ENCODE results near the gene PRKCH. TPM values are rescaled to one million over a fixed set of nuclear protein-coding genes. Genes with fewer than 3 reads are reported as not detected.

PRKCH gene
- total and polyA plus RNA-seq, 7 experiments from 2014 or later, result 191 to 359 (median 314) TPM

DNA sequence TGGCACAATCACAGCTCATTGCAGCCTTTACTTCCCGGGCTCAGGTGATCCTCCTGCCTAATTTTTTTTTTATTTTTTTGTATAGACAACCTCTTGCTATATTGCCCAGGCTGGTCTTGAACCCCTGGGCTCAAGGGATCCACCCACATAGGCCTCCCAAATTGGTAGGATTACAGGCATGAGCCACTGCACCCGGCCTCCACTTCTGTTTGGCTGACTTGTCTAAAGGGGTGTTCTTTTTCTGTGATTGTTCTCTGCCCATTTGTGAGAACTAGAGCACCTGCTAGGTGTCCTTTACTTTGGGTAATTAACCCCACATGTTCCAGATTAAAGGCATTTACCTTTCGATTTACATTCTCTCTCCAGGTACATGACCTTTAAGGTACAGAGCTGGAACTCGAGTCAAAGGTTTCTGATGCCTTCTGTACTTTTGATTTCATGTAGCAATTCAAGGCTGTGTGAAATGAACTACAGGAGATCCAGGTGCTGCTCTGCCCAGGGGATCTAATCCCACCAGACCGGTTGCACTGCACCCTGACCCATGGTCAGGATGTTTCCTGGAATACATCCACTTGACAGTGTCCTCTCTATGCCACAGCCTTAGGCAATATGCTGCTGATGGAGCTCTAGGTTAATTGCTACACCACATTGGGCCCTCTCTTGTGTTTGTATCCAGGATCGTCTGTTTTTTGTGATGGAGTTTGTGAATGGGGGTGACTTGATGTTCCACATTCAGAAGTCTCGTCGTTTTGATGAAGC is 163.6 kb downstream of the PRKCH start:
- Histone ChIP-seq H3K27ac (ENCODE audit: low read depth, low read length) (no peak overlapping the region), H3K27me3 (ENCODE audit: control insufficient read depth in 2 of 2, insufficient read depth in 2 of 2, low read length in 2 of 2) (no peaks in the 10 kb centered on the region), H3K36me3 (ENCODE audit: control insufficient read depth in 2 of 3, insufficient read depth in 3 of 3, low read length in 3 of 3) (peaks cover 21 to 74% (median 49%) of the 10 kb centered on the region in 3 experiments), H3K4me1 (ENCODE audit: control insufficient read depth in 2 of 2, insufficient read depth in 2 of 2, low read length in 2 of 2) (peaks cover 9 to 25% of the 10 kb centered on the region in 2 donors), H3K4me3 (ENCODE audit: low read length) (no peak overlapping the region), H3K9me3 (ENCODE audit: control insufficient read depth in 2 of 3, low read length in 3 of 3) (no peaks in the 10 kb centered on the region)
- no peak overlapping the region for H3K4me3 Mint-ChIP-seq
- intact Hi-C loops (cut with micrococcal nuclease), result no loop called here
- H3K4me1 Mint-ChIP-seq, result peaks cover 21 to 80% (median 64%) of the 10 kb centered on the region in 7 donors
- POLR2A ChIA-PET, result interaction anchor here (0.5 to 1.3 kb wide), 8 partner anchors 9 to 214 kb away, joined by 3 to 6 read pairs (median 3); no protein-coding TSS in a partner anchor
- H3K9me3 Mint-ChIP-seq, result peaks cover 0 to 5% (median 0%) of the 10 kb centered on the region in 11 donors
- CTCF ChIA-PET, result no interaction called here
- peaks cover 21 to 71% (median 43%) of the 10 kb centered on the region in 5 donors for H3K36me3 Mint-ChIP-seq
- DNase-seq (no peak), ATAC-seq (no peak)
- no peaks in the 10 kb centered on the region for H3K27me3 Mint-ChIP-seq
- peak overlapping the region in 8 of 9 donors; percentile 68 to 99 (median 74) for H3K27ac Mint-ChIP-seq

DNA sequence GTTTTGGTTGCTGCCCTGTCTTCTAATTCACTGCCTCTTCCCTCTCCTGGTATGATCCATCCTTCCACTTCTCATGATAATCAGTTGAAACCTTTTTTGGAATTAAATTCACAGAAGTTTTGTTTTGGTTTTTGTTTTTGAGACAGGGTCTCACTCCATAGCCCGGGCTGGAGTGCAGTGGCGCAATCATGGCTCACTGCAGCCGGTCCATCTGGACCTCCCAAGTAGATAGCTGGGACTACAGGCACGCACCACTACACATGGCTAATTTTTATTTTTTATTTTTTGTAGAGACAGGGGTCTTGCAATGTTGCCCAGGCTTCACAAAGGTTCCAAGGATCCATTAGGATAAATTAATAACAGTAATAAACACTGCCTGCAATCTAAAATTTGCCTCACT is 164.3 kb downstream of the PRKCH start:
- CTCF ChIA-PET, result interaction anchor here (0.5 kb wide), 1 partner anchor 22 kb away, joined by 5 read pairs; no protein-coding TSS in a partner anchor
- no peak for DNase-seq
- no peak for ATAC-seq
- Mint-ChIP-seq H3K36me3 (peaks cover 21 to 75% (median 45%) of the 10 kb centered on the region in 5 donors), H3K27me3 (no peaks in the 10 kb centered on the region), H3K9me3 (peaks cover 0 to 5% (median 0%) of the 10 kb centered on the region in 11 donors), H3K4me1 (peaks cover 18 to 73% (median 58%) of the 10 kb centered on the region in 7 donors), H3K27ac (peak overlapping the region in 8 of 9 donors; percentile 68 to 99 (median 74)), H3K4me3 (peak overlapping the region in 1 of 10 donors; percentile 27)
- Histone ChIP-seq H3K9me3 (ENCODE audit: control insufficient read depth in 2 of 3, low read length in 3 of 3) (no peaks in the 10 kb centered on the region), H3K36me3 (ENCODE audit: control insufficient read depth in 2 of 3, insufficient read depth in 3 of 3, low read length in 3 of 3) (peaks cover 23 to 78% (median 49%) of the 10 kb centered on the region in 3 experiments), H3K4me1 (ENCODE audit: control insufficient read depth in 2 of 2, insufficient read depth in 2 of 2, low read length in 2 of 2) (peaks cover 8 to 18% of the 10 kb centered on the region in 2 donors), H3K4me3 (ENCODE audit: low read length) (no peak overlapping the region), H3K27me3 (ENCODE audit: control insufficient read depth in 2 of 2, insufficient read depth in 2 of 2, low read length in 2 of 2) (no peaks in the 10 kb centered on the region), H3K27ac (ENCODE audit: low read depth, low read length) (no peak overlapping the region)
- POLR2A ChIA-PET, result interaction anchor here (0.7 to 1.1 kb wide), 3 partner anchors 9 to 213 kb away, joined by 3 to 6 read pairs (median 3); no protein-coding TSS in a partner anchor
- intact Hi-C loops (cut with micrococcal nuclease), result no loop called here

DNA sequence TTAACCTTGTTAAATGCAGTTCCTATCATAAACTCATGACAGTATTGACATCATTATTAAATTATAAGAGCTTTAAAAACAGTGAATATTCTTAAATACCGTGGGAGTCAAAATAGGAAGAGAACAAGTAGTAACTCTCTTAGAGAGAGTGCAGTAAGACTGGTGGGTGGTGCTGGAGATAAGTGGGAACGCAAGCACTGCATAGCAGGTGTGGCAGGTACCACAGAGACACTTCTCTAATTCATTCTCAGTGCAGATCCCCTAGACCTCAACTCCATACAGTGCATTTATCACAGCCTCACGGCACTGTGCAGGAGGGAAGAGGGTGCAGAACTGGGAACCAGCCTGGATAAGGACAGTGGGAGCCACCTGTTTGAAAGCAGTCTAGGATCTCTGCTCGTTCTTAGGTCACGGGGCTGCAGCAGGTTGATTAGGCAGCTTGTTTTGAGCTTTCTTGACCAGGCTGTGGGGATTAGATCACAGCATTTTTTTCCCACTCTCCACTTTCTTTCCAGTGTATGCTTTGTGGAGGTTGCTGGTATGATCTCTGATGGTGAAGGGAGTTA is 165.6 kb downstream of the PRKCH start:
- H3K36me3 Mint-ChIP-seq, result peaks cover 21 to 65% (median 41%) of the 10 kb centered on the region in 5 donors
- no peak for ATAC-seq
- CTCF ChIA-PET, result interaction anchor here (1.4 kb wide), 1 partner anchor 13 kb away, joined by 3 read pairs; no protein-coding TSS in a partner anchor
- no peak for DNase-seq
- no peak overlapping the region for H3K4me3 ChIP-seq (ENCODE audit: low read length)
- no peaks in the 10 kb centered on the region for H3K27me3 Mint-ChIP-seq
- no peaks in the 10 kb centered on the region for H3K27me3 ChIP-seq (ENCODE audit: control insufficient read depth in 2 of 2, insufficient read depth in 2 of 2, low read length in 2 of 2)
- peak overlapping the region in 8 of 9 donors; percentile 14 to 86 (median 64) for H3K27ac Mint-ChIP-seq
- intact Hi-C loops (cut with micrococcal nuclease), result no loop called here
- POLR2A ChIA-PET, result interaction anchor here (2.2 kb wide), 1 partner anchor 9 kb away, joined by 6 read pairs; no protein-coding TSS in a partner anchor
- H3K9me3 Mint-ChIP-seq, result peaks cover 0 to 2% (median 0%) of the 10 kb centered on the region in 11 donors
- H3K4me3 Mint-ChIP-seq, result peak overlapping the region in 1 of 10 donors; percentile 16
- H3K36me3 ChIP-seq (ENCODE audit: control insufficient read depth in 2 of 3, insufficient read depth in 3 of 3, low read length in 3 of 3), result peaks cover 23 to 83% (median 42%) of the 10 kb centered on the region in 3 experiments
- H3K4me1 ChIP-seq (ENCODE audit: control insufficient read depth in 2 of 2, insufficient read depth in 2 of 2, low read length in 2 of 2), result peaks cover 8 to 12% of the 10 kb centered on the region in 2 donors
- H3K4me1 Mint-ChIP-seq, result peaks cover 12 to 60% (median 46%) of the 10 kb centered on the region in 7 donors
- no peak overlapping the region for H3K27ac ChIP-seq (ENCODE audit: low read depth, low read length)
- no peaks in the 10 kb centered on the region for H3K9me3 ChIP-seq (ENCODE audit: control insufficient read depth in 2 of 3, low read length in 3 of 3)

DNA sequence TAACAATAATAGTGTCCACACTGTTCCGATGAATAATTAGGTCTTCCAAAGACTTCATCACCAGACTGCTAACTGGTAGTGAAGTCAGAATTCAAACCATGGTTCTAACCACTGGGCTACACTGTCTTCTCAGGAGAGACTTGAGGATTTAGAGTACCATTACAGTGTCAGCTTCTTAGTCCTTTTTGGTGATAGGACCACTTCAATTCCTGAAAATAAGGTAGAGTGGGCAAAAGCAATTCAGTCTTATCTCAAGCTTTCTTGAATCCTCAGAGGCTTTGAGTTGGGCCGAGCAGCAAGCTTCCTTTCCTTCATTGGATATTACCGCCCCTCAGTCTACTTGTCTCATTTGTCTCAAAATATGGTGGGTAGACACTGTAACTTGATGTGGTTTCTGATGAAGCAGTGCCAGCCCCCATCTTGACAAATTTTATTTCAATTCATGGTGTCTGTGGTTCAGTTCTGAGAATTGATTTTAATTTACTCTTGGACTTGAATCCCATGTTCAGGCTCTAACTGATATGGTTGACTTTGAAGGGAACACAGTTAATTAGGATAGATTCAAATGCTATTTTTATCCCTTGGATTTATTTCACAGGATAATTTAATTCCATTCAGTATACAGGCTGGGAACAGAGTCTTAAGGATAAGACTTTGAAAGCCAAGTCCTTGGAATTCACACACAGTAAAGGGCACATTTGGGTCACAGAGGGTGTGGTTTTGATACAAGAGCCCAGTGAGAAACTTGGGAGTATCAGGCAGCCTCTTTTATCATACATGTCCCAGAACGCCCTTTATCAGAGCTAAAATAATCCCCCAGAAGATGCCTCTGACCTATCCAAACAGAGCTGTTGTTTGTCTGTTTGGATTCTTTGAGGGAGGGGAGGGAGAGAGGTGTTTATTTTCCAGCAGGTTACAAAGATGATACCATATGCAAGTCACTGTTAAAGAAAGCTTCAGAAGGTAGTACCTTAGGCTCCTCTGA is 167.3 kb downstream of the PRKCH start:
- no peaks in the 10 kb centered on the region for H3K27me3 ChIP-seq (ENCODE audit: control insufficient read depth in 2 of 2, insufficient read depth in 2 of 2, low read length in 2 of 2)
- ChIA-PET CTCF (no interaction called here), POLR2A (interaction anchor here (0.7 to 1.8 kb wide), 3 partner anchors 9 to 15 kb away, joined by 3 to 4 read pairs (median 3); no protein-coding TSS in a partner anchor)
- H3K4me3 ChIP-seq (ENCODE audit: low read length), result no peak overlapping the region
- Mint-ChIP-seq H3K36me3 (peaks cover 18 to 51% (median 31%) of the 10 kb centered on the region in 5 donors), H3K4me3 (no peak overlapping the region), H3K4me1 (peaks cover 7 to 44% (median 32%) of the 10 kb centered on the region in 7 donors), H3K27me3 (no peaks in the 10 kb centered on the region), H3K9me3 (peaks cover 0 to 2% (median 0%) of the 10 kb centered on the region in 11 donors), H3K27ac (peak overlapping the region in 5 of 9 donors; percentile 33 to 63 (median 54))
- intact Hi-C loops (cut with micrococcal nuclease), result no loop called here
- H3K4me1 ChIP-seq (ENCODE audit: control insufficient read depth in 2 of 2, insufficient read depth in 2 of 2, low read length in 2 of 2), result peaks cover 16 to 21% of the 10 kb centered on the region in 2 donors
- H3K36me3 ChIP-seq (ENCODE audit: control insufficient read depth in 2 of 3, insufficient read depth in 3 of 3, low read length in 3 of 3), result peaks cover 13 to 90% (median 46%) of the 10 kb centered on the region in 3 experiments
- no peaks in the 10 kb centered on the region for H3K9me3 ChIP-seq (ENCODE audit: control insufficient read depth in 2 of 3, low read length in 3 of 3)
- H3K27ac ChIP-seq (ENCODE audit: low read depth, low read length), result peak overlapping the region; percentile 34
- DNase-seq (no peak), ATAC-seq (no peak)

DNA sequence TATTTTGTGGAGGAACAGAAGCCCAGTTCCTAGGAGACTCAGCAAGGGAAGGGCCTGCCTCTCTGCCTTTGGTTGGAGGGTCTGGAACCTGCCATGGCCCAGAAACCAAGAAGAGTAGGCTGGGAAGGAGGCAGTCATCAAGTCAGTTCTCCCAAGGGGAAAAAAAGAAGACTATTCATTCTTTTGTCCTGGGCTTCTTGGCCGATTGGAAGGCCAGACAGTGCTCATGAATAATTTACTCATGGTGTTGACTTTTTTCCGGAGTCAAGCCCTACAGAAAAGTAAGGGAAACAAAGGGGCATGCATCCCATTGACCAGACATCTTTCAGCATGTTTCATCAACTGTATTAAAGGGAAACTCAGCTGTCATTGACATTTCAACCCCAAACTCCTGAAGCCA is 168.1 kb downstream of the PRKCH start:
- ChIA-PET POLR2A (interaction anchor here (1.2 to 1.8 kb wide), 2 partner anchors 10 to 11 kb away, joined by 3 to 4 read pairs; no protein-coding TSS in a partner anchor), CTCF (no interaction called here)
- Mint-ChIP-seq H3K27ac (peak overlapping the region in 4 of 9 donors; percentile 33 to 75 (median 42)), H3K9me3 (peaks cover 0 to 2% (median 0%) of the 10 kb centered on the region in 11 donors), H3K36me3 (peaks cover 18 to 54% (median 31%) of the 10 kb centered on the region in 5 donors), H3K4me3 (peak overlapping the region in 1 of 10 donors; percentile 26), H3K27me3 (no peaks in the 10 kb centered on the region), H3K4me1 (peaks cover 7 to 36% (median 25%) of the 10 kb centered on the region in 7 donors)
- Histone ChIP-seq H3K9me3 (ENCODE audit: control insufficient read depth in 2 of 3, low read length in 3 of 3) (no peaks in the 10 kb centered on the region), H3K36me3 (ENCODE audit: control insufficient read depth in 2 of 3, insufficient read depth in 3 of 3, low read length in 3 of 3) (peaks cover 13 to 93% (median 41%) of the 10 kb centered on the region in 3 experiments), H3K27ac (ENCODE audit: low read depth, low read length) (peak overlapping the region; percentile 34), H3K4me1 (ENCODE audit: control insufficient read depth in 2 of 2, insufficient read depth in 2 of 2, low read length in 2 of 2) (peaks cover 16 to 25% of the 10 kb centered on the region in 2 donors), H3K27me3 (ENCODE audit: control insufficient read depth in 2 of 2, insufficient read depth in 2 of 2, low read length in 2 of 2) (no peaks in the 10 kb centered on the region), H3K4me3 (ENCODE audit: low read length) (no peak overlapping the region)
- no peak for DNase-seq
- intact Hi-C loops (cut with micrococcal nuclease), result no loop called here
- no peak for ATAC-seq

Data from naive thymus-derived CD4-positive, alpha-beta T cell (primary cell).